Measurements from ENCODE around the gene SRPK3. TPM values are rescaled to one million over a fixed set of nuclear protein-coding genes. Genes with fewer than 3 reads are reported as not detected.

The SRPK3 gene
- total and polyA plus RNA-seq, 2 donors (not counting 3 experiments of a cell fraction or from before 2014, with no cell fraction given) = 0.25 to 0.40 TPM

DNA sequence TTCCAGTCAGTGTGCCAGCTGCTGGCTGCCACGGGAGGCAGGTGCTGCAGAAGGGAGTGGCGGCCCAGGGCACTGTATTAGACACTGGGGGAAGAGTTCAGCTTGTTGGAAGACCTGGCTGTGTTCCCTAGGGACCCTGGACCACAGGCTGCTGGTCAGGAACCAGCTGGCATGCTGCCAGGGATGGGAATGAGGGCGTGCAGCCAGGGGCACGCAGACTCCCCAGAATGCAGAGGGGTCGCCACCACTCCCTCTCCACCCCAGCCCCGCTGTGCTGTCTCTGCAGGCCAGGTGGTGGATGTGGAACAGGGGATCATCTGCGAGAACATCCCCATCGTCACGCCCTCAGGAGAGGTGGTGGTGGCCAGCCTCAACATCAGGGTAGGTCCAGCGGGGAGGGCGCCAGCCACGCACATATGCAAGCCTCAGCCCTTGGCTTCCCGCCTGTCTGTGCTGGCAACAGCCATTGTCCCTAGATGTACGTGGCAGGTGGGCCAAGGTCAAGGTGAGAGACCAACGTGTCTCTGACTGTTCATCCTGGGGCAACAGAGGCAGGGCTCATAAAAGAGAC lies 43.9 kb upstream of the SRPK3 start:
- CTCF ChIA-PET = no interaction called here
- no peak overlapping the region for H3K27ac ChIP-seq (ENCODE audit: insufficient read depth, low read depth, low read length)
- intact Hi-C loops (cut with micrococcal nuclease) (no loop called here), dilution Hi-C loops (cut with MboI; ENCODE audit: extremely low pct_ligation_motif_present, low sequenced_read_pairs) (no loop called here)
- no peak overlapping the region for H2AFZ ChIP-seq (ENCODE audit: low read depth, low read length)
- H3K36me3 ChIP-seq (ENCODE audit: control insufficient read depth in 2 of 2, extremely low read depth in 1 of 2, insufficient read depth in 2 of 2, low read length in 2 of 2) = no peaks in the 10 kb centered on the region
- H3K9me3 ChIP-seq (replicated peaks; ENCODE audit: control insufficient read depth, insufficient read depth, low read length) = no peaks in the 10 kb centered on the region
- TF ChIP-seq GATA2 (IDR thresholded peaks at IDR 0.05; ENCODE audit: insufficient read depth, insufficient read length, low read depth, low read length) (no peak), POLR2AphosphoS5 (IDR thresholded peaks at IDR 0.05; ENCODE audit: insufficient read depth, low read depth, low read length) (no peak), FOS (IDR thresholded peaks at IDR 0.05; ENCODE audit: borderline replicate concordance, insufficient read depth, low read length) (no peak), MYC (IDR thresholded peaks at IDR 0.05; ENCODE audit: low read depth, low read length) (no peak), EZH2 (IDR thresholded peaks at IDR 0.05; ENCODE audit: borderline replicate concordance, low read depth, low read length, severe bottlenecking) (no peak), CTCF (IDR thresholded peaks at IDR 0.05; ENCODE audit: extremely low read depth in 1 of 2, insufficient read depth in 1 of 2, low read depth in 1 of 2, low read length in 2 of 2) (no peak), JUN (IDR thresholded peaks at IDR 0.05; ENCODE audit: borderline replicate concordance, insufficient read depth, insufficient read length, low read depth) (no peak), POLR2A (IDR thresholded peaks at IDR 0.05; ENCODE audit: low read depth, low read length) (no peak)
- TF ChIP-seq, protein P1, sequence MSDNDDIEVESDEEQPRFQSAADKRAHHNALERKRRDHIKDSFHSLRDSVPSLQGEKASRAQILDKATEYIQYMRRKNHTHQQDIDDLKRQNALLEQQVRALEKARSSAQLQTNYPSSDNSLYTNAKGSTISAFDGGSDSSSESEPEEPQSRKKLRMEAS (IDR thresholded peaks at IDR 0.05; ENCODE audit: insufficient read depth, insufficient read length) = no peak
- H3K4me2 ChIP-seq (ENCODE audit: insufficient read depth, low read length) = no peak overlapping the region
- no peaks in the 10 kb centered on the region for H4K20me1 ChIP-seq (replicated peaks; ENCODE audit: control insufficient read depth, extremely low read depth, insufficient read depth, low read length)
- no TSS peak for BruUV-seq (replicated peaks)
- no peak for FAIRE-seq
- H3K27me3 ChIP-seq (ENCODE audit: control insufficient read depth in 2 of 2, insufficient read depth in 2 of 2, low read length in 2 of 2) = no peaks in the 10 kb centered on the region
- no peak for DNase-seq (ENCODE audit: low read depth, low spot score)
- no peak overlapping the region for H3K4me3 ChIP-seq (replicated peaks in 1 of 3; ENCODE audit: insufficient read depth in 1 of 3, low read depth in 1 of 3, low read length in 3 of 3)
- H3K79me2 ChIP-seq (ENCODE audit: control insufficient read depth, insufficient read depth, low read length) = no peaks in the 10 kb centered on the region
- H3K4me1 ChIP-seq (ENCODE audit: control insufficient read depth, extremely low read depth, insufficient read depth, low read length) = no peaks in the 10 kb centered on the region
- no peaks in the 10 kb centered on the region for H3K9me1 ChIP-seq (replicated peaks; ENCODE audit: control insufficient read depth, extremely low read depth, insufficient read depth, low read length)
- H3K9ac ChIP-seq (replicated peaks; ENCODE audit: extremely low read depth, insufficient read depth, low read length) = no peak overlapping the region
- POLR2A ChIA-PET = no interaction called here

Measured in endothelial cell of umbilical vein (primary cell).